Dermis blood vessel endothelial cell (primary cell): ENCODE measurements around the gene GJA3. TPM values are rescaled to one million over a fixed set of nuclear protein-coding genes. Genes with fewer than 3 reads are reported as not detected.

Experiments
- DNase-seq: peaks from one replicate; pipeline ENCODE4 v3.0.0; 2010
- total RNA-seq: library from RNA; depleted of rRNA; stranded (reverse); fragments of >200 nt; gene quantifications from 2 replicates; pipeline ENCODE4 v1.2.3, GENCODE V29; 2014

The GJA3 gene
- total RNA-seq, 1 donor from 2014 or later: not detected

DNA sequence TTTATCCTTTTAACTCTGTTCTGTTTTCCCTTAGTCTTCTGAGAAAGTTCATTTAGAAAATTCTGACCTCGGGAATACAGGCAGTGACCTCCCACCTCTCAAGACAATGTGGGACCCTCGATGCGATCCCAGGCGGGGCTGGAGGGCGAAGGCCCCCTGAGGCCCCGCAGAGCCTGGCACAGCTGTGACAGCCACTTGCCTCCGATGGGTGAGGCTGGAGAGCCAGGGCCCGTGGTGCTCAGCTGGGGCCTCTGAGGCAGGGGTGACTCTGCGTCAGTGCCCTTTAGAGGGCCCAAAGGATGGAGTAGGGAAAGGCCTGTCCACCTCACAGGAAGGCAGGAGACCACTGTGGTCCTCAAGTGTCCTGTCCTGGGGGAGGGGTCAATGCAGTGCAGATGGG, 10.3 kb downstream of the GJA3 start:
- DNase-seq: no peak

DNA sequence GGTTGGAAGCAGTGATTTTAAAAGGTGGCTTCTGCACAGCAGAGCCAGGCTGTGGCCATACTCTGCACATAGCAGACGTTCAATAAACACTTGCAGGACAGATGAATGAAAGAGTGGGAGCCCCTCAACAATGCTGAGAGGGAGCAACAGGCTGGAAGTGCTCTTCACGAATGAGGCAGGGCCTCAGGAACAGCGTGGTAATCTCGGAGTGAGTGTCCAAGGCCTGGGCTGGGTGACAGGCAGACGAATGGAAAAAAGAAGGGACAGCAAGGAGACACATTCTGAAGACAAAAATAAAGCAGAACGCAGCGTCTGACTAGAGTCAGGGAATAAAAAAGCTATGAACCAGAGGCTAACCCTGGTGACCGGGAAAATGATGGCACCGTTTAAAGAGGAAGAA, 11.1 kb downstream of the GJA3 start:
- no peak for DNase-seq

GRCh38 chr13:20148501-20149183, 12.2 kb downstream of the GJA3 start:
- no peak for DNase-seq

- no peak for DNase-seq
Observed at GRCh38 chr13:20146381-20146780, 14.5 kb downstream of the GJA3 start.

- no peak for DNase-seq
Observed at GRCh38 chr13:20145521-20145920, 15.3 kb downstream of the GJA3 start.

GRCh38 chr13:20144141-20144850, 16.6 kb downstream of the GJA3 start:
- no peak for DNase-seq

DNA sequence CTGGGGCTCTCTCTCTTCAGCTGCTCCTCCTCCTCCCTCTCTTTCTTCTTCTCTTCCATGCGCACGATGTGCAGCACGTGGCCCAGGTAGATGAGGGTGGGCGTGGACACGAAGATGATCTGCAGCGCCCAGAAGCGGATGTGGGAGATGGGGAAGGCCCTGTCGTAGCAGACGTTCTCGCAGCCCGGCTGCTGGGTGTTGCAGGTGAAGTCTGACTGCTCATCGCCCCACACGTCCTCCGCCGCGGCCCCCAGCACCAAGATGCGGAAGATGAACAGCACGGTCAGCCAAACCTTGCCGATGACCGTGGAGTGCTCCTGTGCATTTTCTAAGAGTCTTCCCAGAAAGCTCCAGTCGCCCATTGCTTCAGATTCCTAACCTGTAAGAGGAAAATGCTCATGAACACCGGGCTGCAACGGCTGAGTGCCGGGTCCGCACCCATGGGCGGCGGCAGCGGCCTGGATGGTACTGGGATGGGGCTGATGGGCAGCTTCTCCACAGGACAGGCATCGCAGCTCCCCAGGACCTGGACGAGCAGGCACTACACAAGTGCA, 17.8 kb downstream of the GJA3 start:
- no peak for DNase-seq

DNA sequence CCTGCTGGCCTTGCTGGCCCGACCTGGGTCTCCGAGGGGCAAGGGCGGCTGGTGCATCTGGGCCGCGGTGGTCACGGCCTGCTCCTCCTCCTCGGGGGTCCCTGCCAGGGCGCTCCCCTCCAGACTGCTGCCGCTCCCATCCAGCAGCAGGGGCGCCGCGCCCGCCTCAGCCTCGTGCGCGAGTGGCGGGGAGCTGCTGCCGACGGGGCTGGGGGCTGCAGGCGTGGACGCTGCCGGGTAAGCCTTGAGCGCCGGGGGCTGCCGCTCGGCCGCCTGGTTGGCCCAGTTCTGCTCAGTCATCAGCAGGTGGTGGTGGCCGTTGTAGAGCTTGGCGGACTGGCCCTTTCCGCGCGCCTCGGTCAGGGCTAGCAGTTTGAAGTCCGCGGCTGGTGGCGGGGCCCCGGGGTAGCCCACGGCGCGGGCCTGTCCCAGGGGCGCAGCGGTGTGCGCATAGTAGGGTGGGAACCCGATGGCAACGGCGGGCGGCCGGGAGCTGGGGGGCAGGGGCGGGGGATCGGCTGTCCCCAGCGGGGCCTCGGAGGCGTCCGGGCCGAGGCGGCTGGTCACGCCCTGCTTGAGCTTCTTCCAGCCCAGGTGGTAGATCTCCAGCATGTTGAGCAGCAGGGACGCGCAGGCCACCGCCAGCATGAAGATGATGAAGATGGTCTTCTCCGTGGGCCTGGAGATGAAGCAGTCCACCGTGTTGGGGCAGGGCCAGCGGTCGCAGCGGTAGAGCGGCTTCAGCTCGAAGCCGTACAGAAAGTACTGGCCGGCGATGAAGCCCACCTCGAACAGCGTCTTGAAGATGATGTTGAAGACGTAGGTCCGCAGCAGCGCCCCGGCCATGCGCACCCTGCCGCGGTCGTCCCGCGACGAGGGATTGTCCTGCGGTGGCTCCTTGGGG, 18.6 kb downstream of the GJA3 start:
- DNase-seq: no peak

GRCh38 chr13:20141238-20142022, 19.4 kb downstream of the GJA3 start:
- DNase-seq: no peak

- no peak for DNase-seq
Observed at GRCh38 chr13:20140487-20140886, 20.4 kb downstream of the GJA3 start.

GRCh38 chr13:20137875-20138274, 23.0 kb downstream of the GJA3 start:
- DNase-seq: no peak

DNA sequence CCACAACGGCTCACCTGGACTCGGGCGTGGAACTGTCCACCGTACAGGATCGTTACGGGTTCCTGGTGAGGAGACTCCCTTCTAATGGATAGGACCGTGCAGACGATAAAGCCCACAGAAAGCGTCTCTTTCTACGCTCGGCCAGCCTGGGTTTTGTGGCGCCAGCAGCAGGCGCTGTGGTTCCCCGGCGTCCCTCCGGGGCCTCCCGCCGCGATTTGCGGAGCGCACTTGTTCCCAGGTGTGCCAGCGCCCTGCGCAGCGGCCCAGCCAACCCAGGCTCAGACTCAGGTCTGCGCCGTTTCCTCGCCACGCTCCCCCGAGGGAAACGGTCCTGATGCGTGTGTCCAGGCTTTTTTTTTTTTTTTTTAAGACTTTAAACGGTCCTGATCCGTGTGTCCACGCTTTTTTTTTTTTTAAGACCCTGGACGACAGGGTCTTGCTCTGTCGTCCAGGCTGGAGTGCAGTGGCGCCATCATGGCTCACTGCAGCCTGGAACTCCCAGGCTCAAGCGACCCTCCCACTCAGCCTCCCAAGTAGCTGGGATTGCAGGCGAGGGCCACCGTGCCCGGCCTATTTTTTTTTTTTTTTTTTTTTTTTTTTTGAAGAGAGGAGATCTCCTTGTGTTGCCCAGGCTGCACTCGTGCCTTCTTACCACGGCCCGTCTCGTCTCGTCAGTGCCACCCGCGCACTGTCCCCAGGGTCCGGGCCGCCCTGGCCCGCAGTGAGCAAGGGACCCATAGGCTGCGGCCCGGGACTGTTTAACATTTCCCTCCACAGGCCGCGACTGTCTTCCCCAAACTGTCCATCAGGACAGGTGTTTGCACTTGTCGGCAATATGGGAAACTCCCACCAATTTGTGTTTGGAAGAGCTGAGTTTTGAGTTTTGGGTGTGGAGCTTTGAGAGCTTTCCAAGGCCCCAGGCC, 23.8 kb downstream of the GJA3 start:
- peak; percentile 43 for DNase-seq

DNA sequence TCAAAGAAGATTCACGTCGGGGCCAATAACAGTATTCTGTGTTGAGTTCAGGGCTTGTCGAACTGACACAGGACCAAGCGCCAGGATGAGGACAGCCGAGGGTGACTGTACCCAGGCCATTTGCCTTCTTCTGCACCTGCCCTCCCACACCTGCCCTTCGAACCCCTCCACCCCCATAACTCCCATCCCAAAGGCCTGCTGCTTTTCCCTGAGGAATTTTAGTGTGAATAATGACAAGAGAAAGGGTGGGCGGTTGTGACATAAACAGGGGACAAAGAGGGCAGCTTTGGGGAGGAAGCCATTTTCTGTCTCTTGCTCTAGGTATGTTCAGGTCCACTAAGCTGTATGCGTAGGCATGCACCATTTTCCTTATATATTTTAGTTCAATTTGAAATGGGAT, 26.1 kb downstream of the GJA3 start:
- no peak for DNase-seq

GRCh38 chr13:20132052-20132634, 28.7 kb downstream of the GJA3 start:
- no peak for DNase-seq

DNA sequence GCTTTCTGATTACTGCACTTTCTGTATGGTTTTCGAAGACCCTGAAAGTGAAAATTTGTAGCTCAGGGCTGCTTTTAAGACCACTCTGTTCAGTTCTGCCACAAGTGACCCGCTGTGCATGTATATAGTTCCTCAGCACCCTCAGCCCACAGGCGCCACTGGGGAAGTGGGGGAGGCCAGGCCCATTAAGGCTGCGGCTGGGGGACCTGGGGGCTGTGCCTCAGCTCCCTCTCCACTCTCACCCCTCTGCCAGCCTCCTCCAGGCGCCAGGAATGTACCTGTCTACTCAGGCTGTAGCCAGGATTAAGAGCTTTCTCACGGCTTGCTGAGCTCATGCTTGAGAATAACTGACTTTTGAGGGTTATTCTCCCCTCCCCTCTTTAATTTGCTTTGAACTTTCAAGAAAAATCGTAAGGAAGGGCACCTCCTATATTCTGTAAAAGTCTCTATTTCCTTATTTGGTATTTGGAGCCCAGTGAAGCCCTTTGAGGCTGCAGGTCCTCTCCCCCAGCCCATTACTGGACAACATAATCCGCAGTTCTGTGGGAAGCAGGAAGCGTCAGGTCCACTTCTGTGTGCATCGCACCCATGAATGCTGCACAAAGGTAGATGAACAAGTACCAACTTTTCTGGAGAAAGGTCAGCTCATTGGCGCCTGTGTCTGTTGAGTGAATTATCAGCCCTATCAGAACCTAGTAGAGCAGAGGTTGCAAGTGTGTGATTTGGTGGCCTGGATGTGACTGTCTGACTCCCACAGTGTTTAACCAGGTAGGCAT, 29.6 kb downstream of the GJA3 start:
- DNase-seq: no peak

GRCh38 chr13:20130652-20131051, 30.2 kb downstream of the GJA3 start:
- DNase-seq: no peak

- DNase-seq: no peak
Observed at GRCh38 chr13:20130012-20130411, 30.8 kb downstream of the GJA3 start.

- DNase-seq: no peak
Observed at GRCh38 chr13:20129076-20129475, 31.8 kb downstream of the GJA3 start.

DNA sequence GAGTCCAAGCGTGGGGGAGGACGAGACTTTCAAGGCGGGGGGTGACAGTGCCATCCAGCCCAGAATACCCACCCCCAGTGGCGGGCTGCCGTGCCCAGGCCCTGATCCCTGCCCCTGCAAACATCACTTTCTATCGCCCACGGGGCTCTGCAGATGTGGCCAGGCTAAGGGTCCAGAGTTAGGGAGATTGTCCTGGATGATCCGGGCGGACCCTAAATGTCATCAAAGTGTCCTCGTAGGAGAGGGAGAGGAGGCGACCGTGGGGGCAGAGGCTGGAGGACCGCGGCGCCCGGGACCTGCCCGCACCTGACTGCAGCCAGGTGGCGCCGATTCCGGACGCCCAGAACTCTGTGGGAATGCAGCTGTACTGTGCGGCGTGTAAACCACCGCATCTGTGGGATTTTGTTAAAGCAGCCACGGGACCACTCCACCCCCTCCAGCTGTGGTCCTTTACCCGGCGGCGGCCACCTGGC, 32.4 kb downstream of the GJA3 start:
- DNase-seq: no peak
